CD4-positive, alpha-beta T cell treated with Interleukin-15 for 1 hour (primary cell): ENCODE results near the gene ROR1.

Experiments used
- DNase-seq: peaks from one replicate; pipeline ENCODE4 v3.0.0-alpha.2; 2020

The ROR1 gene

DNA sequence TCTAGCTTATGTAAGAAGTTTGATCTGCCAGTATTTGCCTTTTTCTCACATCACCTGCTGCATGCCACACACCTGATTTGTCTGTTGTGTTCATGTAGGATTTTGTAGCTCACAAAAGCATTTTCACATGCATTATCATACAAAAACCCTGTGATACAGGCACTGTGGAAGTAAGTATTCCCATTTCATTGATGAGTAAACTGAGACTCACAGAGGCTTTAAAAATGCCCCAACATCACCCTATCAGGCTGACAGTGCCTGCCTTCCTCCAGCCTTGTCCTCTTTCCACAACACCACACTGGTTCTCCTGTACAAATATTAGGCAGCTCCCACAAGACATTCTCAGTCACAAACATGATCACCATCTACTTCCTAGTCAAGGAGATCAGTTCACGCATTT lies 343.7 kb downstream of the ROR1 start:
- no peak for DNase-seq

DNA sequence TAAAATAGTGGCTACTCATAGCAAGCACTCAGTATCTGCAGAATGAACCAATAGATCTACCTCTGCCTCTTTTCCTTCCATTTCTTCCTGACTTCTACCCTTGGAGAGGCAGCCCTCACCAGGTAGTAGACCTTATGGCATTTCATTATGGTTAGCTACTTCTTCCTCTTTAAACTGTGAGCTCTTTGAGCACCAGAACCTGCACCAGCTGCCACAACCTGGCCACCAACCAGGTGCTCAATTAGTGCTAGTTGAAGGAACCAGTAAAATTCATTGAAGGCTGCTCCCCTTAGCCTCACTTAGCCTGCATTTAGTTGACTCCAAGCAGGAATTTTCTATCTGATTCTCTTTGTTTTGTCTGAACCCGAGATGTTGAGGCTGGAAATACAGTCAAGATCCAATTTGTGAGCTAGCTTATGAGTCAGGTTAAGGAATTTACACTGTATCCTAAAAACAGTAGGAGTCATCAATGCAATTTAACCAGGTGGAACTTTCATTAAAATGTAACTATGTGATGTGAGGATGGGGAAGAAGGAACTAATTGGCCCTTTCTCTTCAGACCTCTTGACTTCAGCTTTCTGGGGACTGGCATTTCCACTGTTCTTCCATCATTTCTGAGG lies 348.1 kb downstream of the ROR1 start:
- no peak for DNase-seq

DNA sequence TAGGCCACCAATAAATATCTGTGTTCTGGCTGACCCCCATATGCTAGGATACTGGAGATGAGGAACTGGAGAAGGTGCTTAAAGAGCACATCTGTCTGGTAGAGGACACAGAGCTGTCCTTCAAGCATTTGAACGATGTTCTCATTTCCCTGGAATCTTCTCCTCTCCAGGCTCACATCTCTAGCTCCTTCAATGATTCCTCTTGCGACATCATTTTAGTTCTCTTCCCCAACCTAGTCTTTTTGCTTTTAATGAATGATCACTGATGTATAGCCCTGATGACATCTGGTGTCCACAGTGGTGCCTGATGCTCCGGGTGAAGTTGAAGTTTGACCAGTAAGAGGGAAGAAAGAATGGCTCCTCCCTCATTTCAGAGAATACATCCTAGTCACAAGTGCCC lies 348.8 kb downstream of the ROR1 start:
- DNase-seq = no peak

DNA sequence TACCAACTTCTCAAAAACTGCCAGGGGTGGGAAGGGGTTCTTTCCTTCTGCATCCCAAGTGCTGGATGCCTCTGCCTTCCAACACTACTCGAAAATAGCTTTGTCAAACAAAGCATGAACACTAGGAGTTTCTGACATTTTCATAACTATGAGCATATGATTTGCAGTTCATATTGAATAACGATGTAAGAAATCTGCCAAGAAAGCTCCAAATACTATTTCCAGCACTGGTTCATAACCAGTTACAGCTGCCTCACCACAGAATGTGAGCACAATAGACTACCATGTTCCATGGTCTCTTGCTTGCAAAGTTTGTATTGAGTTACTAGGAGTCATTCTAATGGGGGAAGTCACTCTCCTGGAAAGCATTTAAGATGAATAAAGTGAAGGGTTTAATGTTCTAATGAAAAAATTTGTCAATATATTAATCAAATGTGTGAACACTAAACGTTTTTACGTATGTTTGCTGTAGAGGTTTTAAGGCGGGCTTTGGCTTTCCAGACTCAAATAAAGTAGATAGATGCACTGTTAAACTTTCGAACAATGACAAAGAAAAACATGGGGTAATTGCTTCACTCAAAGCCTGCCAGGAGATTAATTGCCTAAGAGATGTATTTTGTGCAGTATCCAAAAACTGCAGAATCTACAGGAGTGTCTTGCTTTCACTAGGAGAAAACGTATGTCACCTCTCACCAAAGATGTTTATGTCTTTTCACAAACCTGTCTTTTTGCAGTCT lies 351.1 kb downstream of the ROR1 start:
- no peak for DNase-seq

DNA sequence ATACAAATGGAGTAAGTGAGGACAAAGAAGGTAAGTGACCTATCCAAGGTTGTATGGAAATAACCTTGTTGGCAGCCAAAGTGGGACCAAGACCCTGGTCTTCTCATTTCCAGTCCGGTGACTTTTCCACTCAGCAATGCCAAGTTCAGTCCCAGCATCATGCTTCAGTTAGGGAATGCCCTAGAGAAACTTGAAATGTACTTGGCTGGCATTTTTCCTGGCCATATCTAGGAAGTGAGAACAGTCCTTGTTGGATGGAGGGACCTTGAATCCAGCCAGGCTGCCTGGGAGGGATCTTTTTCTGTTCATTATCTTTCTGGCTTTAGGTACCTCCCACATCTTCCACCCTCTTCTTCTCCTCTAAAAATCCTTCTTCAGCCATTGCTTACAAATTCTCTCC lies 352.8 kb downstream of the ROR1 start:
- no peak for DNase-seq

DNA sequence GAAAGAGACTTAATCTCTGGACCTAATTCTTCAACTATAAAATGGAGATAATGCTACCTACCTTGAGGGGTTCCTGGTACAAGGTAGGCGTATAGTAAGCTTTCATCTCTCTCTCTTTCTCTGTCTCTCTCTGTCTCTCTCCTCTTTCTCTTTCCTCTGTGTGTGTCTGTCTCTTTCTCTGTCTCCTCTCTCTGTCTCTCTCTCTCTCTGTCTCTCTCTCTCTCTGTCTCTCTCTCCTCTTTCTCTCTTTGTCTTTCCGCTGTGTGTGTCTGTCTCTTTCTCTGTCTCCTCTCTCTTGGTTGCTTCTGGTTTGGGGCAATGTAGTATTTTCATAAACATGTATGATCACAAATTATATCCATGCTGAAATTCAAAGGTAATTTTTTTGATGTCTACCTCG lies 353.5 kb downstream of the ROR1 start:
- no peak for DNase-seq

DNA sequence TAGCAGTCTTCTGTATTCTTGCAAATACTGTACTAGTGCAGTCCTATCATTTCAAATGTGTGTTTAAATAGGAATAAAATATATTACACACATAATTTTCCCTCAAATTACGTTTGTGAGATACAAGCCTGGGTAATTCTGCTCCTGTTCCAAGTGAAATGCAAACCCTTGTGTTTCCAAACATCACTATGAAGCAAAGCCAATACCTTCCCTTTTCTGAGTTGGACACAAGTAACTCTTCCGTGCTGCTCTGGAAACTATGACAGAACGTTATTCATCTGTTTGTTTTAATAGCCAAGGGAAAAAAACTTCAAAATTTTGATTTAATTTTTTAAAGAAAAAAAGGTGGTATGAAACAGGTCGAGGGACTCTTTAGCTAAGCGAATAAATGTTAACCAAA lies 355.9 kb downstream of the ROR1 start:
- DNase-seq = no peak

DNA sequence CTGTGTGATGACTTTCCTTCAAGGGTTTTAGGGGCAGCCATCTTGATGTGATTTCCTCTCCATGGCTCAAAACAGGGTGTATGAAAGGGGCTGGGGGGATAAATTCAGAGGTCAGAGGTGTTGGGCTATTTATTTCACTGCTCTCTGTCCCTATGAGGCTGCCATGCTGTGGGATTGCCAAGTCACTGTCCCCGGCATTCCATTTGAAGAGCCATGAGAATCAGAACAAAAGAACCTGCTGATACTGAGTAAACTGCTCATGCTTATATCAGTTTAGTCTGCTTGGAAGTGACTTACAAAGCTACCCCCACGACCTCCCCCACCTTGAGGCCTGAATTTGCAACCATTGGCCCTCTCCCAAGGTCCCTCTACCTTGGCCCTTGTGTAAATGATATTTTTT lies 357.3 kb downstream of the ROR1 start:
- no peak for DNase-seq

DNA sequence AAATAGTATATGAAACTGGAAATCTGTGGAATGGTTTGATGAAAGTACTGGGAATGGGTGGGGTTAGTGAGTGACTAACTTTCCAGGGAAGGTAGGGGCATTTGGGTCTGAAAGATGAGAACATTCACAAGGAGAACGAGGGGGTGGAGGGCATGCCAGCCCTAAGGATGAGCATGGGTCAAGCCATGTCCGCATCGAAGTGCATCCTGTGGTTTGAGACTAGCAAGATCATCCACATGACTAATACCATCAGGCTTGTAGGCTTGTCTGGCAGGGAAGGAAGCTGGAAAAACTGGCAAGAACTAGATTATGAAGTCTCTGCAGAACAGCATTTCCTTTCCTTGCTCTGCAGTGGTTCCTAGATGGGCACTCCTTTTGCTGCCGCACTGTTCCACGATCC lies 359.2 kb downstream of the ROR1 start:
- no peak for DNase-seq

DNA sequence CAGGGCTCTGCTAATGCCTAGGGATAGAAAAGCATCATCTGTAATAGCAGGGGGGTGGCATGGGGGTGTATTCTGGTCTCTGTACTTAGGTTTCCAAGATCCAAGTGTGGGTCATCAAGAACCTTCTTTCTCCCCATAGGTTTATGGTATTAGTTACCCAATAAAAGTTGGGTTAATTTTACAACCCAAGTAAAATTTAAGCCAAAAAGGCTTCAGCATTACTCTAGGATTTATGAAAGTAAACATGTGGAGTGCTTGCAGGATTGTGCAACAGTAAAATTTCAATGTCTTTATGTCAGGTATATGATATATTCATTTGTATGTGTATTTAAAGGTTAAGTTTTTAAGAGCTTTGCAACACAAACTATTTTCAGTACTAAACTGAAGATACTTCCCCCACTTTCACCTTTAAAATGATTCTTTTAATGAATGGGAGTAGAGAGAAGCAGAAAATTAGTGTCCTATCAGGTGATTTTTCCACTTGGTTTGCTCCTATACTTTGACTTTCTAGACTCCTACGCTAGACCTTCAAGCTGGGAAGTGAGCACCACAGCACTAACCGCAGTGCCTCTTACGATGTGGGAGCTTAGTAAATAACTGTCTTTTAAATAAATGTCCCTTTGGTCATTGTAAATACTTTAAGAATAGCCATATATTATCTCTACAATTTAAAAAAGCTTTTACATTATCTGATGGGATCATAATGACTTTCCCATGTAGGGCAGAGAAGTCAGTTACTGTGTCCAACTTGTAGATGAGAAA lies 361.8 kb downstream of the ROR1 start:
- DNase-seq = no peak

DNA sequence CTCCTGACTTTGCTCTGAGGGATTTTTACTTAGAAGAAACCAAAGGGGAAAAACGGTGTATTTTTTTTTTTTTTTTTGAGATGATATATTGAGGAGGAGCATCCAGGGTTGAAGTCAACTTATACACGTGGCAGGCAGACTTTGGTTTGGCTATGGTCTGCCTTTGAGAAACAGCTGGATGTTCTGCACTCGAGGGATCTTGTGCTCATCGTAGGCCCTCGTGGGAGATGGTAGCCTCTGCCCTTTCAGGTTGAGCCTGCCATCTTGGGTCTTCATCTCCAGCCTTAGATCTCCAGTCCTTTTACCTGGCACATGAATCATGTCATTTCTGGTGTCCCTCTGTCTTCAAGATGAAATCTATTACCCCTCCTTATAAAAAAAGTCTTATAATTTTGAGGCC lies 362.5 kb downstream of the ROR1 start:
- no peak for DNase-seq

DNA sequence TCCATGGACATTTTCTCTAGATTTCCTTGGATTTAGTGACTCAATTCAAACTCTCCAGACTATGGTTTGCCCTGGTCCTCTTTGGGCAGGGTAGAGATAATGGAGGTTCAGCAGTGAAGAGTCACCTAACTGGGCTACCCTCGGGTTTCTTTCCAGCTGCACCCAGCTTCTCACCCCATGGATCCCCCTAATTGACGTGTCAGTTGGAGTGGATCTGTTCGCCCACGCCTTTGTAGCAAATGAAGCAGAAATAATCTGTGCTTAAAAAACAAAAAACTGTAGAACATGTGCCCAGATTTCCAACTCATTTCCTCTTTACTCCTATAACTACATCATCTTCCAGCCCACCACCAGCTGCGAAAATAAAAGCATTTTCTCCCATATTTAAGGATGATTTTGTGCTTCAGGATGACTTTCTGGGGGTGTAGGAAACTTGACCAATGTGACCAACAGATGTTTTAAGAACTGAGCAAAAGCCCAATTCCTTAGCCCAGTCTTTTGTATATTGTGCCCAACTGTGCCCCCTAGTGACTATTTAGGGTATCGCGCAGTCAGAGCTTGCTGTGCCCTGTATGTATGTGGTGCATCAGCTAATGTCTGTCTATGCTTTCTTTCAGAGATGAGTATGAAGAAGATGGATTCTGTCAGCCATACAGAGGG lies 363.1 kb downstream of the ROR1 start:
- DNase-seq = peak; percentile 41

DNA sequence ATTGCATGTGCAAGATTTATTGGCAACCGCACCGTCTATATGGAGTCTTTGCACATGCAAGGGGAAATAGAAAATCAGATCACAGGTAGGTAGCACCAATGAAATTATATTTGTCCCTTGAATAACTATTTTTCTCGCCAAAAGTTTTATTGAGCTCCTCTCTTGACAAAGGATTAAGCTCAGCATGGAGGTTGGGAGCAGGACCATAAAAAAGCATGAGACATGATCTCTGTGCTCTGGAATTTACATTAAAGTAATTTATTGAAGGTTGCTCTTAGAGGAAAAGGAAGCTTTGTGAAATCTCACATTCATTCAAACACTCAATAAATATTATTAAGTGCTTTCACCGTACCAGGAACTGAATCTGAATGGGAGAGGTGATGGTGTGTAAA lies 363.6 kb downstream of the ROR1 start:
- DNase-seq = no peak

DNA sequence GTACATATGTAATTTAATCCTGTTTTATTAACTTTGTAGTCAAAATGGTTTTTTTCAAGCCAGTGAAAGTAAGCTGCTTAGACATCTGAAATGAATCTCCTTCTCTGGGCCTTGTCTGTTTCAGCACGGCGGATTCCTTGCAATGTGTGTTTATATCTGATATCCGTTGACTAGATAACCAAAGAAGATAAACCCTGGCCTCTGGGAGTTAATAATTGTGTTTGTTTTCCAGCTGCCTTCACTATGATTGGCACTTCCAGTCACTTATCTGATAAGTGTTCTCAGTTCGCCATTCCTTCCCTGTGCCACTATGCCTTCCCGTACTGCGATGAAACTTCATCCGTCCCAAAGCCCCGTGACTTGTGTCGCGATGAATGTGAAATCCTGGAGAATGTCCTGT lies 366.1 kb downstream of the ROR1 start:
- no peak for DNase-seq

DNA sequence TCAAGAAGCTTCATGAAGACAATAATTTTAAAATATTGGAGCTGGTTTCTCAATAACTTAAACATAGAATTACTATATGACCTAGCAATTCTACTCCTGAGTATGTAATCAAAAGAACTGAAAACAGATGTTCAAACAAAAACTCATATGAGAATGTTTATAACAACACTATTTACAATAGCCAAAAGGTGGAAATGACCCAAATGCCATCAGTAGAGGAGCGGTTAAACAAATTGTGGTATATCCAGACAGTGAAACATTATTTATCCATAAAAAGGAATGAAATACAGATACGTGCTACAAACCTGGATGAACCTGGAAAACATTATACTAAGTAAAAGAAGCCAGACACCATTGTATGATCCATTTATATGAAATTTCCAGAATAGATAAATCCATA lies 366.8 kb downstream of the ROR1 start:
- DNase-seq = no peak

DNA sequence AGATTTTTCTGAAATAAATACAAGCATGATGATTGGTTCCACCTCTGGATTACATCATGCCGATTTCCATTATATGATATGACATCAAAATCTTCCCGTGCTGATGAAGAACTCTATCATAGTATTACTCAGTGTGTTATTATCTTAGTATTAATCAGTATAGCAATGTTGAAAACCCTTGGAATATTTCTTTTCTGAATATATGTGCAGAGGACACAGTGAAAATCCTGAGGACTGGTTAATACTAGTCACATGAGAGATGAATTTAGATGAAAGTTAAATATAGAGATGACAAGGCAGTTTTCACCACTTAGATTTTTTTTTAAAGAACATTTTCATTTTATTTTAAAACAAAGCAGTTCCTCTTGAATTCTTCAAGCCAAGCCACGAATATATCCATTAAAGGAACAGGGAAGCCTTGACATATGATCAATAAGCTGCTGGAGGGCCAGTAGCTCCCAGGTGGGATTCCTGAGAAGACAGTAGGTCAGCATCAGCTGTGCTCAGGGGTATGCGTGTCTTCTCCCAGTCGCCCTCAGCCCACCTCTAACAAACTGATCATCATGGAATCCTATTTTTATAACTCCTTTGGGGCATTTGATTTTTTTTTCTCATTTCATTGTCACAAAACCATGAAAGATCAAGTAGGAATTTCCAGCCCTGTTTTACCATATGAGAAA lies 373.4 kb downstream of the ROR1 start:
- no peak for DNase-seq

DNA sequence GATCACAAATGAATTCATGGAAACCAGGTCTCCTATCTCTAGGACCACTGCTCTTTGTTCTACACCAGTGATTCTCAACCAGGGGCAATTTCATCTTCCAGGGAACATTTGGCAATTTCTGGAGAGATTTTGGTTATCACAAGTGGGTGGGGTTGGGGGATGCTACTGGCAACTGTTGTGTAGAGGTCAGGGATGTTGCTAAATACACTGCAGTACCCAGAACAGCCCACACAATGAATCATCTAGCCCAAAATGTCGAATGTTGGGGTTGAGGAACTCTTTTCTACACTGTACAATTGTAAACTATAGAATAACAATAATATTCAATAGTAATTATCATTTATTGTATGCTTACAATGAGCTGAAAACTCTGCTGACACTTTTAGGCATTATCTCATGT lies 373.9 kb downstream of the ROR1 start:
- no peak for DNase-seq

DNA sequence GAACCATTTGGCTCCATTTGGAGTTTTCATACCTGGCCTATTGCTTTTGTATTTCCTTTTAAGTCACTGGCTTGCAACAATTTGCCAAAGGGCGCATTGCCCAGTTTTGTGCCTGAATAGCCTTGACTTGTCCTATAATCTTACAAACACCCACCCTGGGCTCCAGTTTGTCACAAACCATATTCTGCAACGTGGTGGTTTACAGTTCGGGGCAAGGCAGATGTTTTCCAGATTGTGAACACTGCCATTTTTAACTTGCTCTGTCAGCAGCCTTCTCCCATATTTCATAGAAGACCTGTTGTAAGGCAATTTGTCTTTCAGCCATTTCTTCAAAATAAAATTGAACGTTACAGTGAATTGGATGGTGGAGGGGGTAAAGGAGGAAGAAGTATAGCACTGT lies 376.4 kb downstream of the ROR1 start:
- no peak for DNase-seq

DNA sequence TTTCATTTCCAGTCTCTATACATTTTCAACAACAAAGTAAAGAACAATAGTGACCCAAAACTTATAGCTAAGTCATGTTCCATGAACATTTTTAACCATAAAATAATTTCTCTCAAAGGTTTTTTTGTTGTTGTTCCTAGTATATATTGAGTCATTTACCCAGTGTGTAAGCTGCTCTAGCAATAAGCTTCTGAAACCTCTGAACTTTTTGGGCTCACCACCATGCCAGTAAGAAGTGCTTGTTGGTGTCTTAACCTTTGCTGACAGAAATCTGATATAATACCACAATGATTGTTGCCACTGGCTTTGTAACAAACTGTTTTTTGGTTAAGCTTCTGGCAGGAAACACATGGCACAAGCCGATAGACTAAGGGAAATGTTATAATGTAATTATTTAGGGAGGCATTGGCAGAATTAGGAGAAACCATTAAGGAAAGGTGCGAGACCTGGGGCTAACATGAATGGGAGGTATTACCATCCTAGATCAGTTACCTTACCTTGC lies 377.0 kb downstream of the ROR1 start:
- DNase-seq = no peak

DNA sequence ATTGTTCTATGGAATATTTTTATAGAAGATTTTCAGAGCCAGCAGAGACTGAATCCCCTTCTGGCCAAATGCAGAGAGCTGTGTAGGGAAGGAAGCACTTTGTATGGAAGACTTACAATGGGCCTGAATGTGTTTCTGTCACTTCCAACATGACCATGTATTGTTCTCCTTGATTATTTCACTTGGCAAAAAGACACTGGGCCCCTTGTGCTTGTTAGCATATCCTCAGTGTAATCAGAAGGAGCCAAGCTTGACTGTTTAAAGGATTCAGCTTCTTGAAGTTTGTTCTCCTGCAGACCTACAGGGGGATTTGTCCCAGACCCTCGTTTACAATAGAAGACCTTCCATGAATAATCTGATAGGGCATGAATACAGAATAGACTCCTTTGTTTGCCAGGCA lies 381.5 kb downstream of the ROR1 start:
- no peak for DNase-seq

DNA sequence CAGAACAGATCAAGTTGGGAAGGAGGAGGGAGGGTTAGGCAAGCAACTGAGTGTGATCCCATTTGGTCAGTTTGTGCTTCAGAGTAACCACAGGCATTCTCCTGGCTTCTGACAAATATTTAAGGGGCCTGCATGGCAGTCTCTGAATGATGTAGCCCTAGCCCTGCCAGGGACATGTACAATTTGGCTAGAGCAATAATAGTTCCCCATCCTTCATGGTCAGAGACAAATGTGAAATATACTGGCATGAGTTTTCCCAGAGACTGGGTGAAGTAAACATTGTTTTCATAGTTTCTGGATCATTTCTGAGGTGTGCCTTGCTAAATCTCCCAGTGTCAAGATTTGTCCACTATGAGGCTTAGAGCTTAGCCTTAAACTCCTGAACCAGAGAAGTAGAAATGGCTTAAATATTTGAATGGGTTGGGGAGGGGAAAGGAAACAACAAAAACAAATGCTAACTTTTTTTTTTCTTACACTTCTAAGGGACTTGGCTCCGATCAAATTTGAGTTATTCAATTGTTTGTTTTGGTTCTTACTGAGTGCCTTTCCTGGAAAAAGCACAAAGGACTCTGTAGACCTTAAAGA lies 387.6 kb downstream of the ROR1 start:
- no peak for DNase-seq

DNA sequence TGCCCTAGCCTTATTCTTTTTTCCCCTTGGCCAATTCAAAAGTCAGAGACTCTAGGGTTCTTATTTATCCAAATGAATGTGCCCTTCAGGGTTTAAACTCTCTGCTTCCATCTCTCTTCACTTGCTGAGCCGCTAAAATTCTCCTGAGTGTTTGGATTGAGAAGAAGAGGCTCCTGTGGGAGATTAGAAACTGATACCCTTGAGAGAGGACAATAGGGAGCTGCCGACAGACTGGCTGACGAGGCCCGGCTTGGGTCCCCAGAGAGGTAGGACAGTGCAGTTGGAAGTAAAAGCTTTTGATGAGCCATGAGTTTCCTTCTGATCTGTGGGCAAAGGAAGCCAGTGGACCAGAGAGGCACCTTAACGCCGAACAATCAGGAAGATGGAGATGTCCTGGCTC lies 388.3 kb downstream of the ROR1 start:
- no peak for DNase-seq

DNA sequence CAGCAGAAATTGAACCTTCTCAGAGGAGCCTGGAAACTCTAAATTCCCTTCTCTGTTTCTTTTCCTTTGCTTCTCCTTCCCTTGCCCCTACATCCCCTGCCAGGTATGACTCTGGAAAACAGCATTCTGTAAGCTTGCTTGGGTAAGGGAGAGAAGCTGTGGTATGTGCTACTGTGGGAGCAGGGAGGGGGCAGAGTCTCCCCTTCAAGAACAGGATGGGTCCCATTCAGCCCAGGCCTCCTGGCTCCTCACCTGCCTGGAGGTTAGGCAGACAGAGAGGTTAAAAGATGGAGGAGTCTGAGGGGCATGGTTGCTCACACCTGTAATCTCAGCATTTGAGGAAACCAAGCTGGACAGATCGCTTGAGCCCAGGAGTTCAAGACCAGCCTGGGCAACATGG lies 389.0 kb downstream of the ROR1 start:
- DNase-seq = no peak
